A549 (cell line): ENCODE measurements around the gene PSMC4. TPM values are rescaled to one million over a fixed set of nuclear protein-coding genes. Genes with fewer than 3 reads are reported as not detected.

ENCODE experiments used
- ATAC-seq, 2 experiments: fragments of 200-7000 bp in 1 of 2; fragments of >200 bp in 1 of 2; cut with Nextera tagmentation in 1 of 2; cut with Tn5 transposase in 1 of 2; 3 replicates each; pipeline versions ENCODE4 v1.8.0 to v1.9.1; 2018 to 2020; ENCODE audit warnings: mild to moderate bottlenecking in 1 of 2, moderate library complexity in 1 of 2
- CTCF ChIA-PET: fragments of 300-600 bp; sonication (Branson Sonifier 250); formaldehyde crosslinking; extraction: SDS; loops from one replicate; lab custom pipeline; 2021; ENCODE audit warnings: antibody characterized with exemption, inconsistent platforms; lab: Yijun Ruan, JAX
- POLR2A ChIA-PET: fragments of 350-600 bp; formaldehyde crosslinking; extraction: SDS; loops from one replicate; lab custom pipeline; 2021; ENCODE audit warnings: antibody characterized with exemption, inconsistent platforms; lab: Yijun Ruan, JAX
- DNase-seq, 2 experiments: peaks; one replicate each; pipeline versions ENCODE4 v3.0.0 to v3.0.0-alpha.2; 2011 to 2016; ENCODE audit warnings: low read depth in 1 of 2, low spot score in 1 of 2
- FAIRE-seq: peaks from 2 replicates; lab custom pipeline; 2011; peaks lifted over from hg19 to GRCh38; lab: Jason Lieb, UNC
- H3K27ac ChIP-seq, 2 experiments: fragments of >200 bp; sonication (Bioruptor Twin); formaldehyde crosslinking; 3 replicates each; pipeline ENCODE4 v1.5.1; 2016 to 2017
- H3K4me1 ChIP-seq: fragments of >200 bp; sonication (Bioruptor Twin); formaldehyde crosslinking; 3 replicates; pipeline ENCODE4 v1.6.1; 2016
- H3K4me2 ChIP-seq: fragments of >200 bp; sonication (Bioruptor Twin); formaldehyde crosslinking; 3 replicates; pipeline ENCODE4 v1.6.1; 2016
- H3K4me3 ChIP-seq: fragments of >200 bp; sonication (Bioruptor Twin); formaldehyde crosslinking; 3 replicates; pipeline ENCODE4 v1.5.1; 2016
- H3K9me3 ChIP-seq: fragments of >200 bp; sonication (Bioruptor Twin); formaldehyde crosslinking; 3 replicates; pipeline ENCODE4 v1.6.1; 2016
- CBX2 ChIP-seq: fragments of 200-600 bp; sonication (generic); IDR thresholded peaks from 2 replicates; pipeline ENCODE4 v1.6.1; 2016; ENCODE audit warnings: low read depth, mild to moderate bottlenecking, borderline replicate concordance
- CBX8 ChIP-seq: fragments of 200-600 bp; sonication (generic); IDR thresholded peaks from 2 replicates; pipeline ENCODE4 v1.6.1; 2016
- E2F6 ChIP-seq: IDR thresholded peaks from 2 replicates; pipeline ENCODE4 v1.6.1; 2012; ENCODE audit warnings: low read depth, borderline replicate concordance
- ELK1 ChIP-seq: fragments of 150-350 bp; IDR thresholded peaks from 2 replicates; pipeline ENCODE4 v1.6.1; 2014; ENCODE audit warnings: low read depth, mild to moderate bottlenecking, low read length
- FOSB ChIP-seq: fragments of 250-450 bp; sonication (Bioruptor Pico); IDR thresholded peaks from 2 replicates; pipeline ENCODE4 v1.5.0; 2020; ENCODE audit warnings: mild to moderate bottlenecking, moderate library complexity
- GATA3 ChIP-seq: IDR thresholded peaks from 2 replicates; pipeline ENCODE4 v1.6.1; 2012; ENCODE audit warnings: borderline replicate concordance
- HDAC2 ChIP-seq: fragments of 200-600 bp; sonication (generic); IDR thresholded peaks from 2 replicates; pipeline ENCODE4 v1.6.1; 2016
- HMGXB4 ChIP-seq: fragments of 250-450 bp; sonication (Bioruptor Pico); IDR thresholded peaks from 2 replicates; pipeline ENCODE4 v1.5.0; 2021; ENCODE audit warnings: mild to moderate bottlenecking, moderate library complexity, borderline replicate concordance
- HOXA7 ChIP-seq: fragments of 250-450 bp; sonication (Bioruptor Pico); IDR thresholded peaks from 2 replicates; pipeline ENCODE4 v1.5.0; 2020; ENCODE audit warnings: mild to moderate bottlenecking, moderate library complexity
- JUN ChIP-seq, 2 experiments: fragments of >200 bp; sonication (Bioruptor Twin); formaldehyde crosslinking; IDR thresholded peaks; 2 replicates in 1 of 2; 3 replicates in 1 of 2; pipeline ENCODE4 v1.6.1; 2016 to 2017
- KDM1A ChIP-seq: fragments of 200-600 bp; sonication (generic); IDR thresholded peaks from 2 replicates; pipeline ENCODE4 v1.6.1; 2016; ENCODE audit warnings: low read depth, mild to moderate bottlenecking
- KDM5A ChIP-seq: fragments of 200-600 bp; sonication (generic); IDR thresholded peaks from 2 replicates; pipeline ENCODE4 v1.6.1; 2016; ENCODE audit warnings: antibody characterized with exemption, mild to moderate bottlenecking
- MAFK ChIP-seq: fragments of 450-650 bp; IDR thresholded peaks from 2 replicates; pipeline ENCODE4 v1.6.1; 2014; ENCODE audit not compliant: partially characterized antibody
- MAX ChIP-seq: IDR thresholded peaks from 2 replicates; pipeline ENCODE4 v1.6.1; 2012
- MAZ ChIP-seq: fragments of 150-350 bp; IDR thresholded peaks from 2 replicates; pipeline ENCODE4 v1.6.1; 2014; ENCODE audit warnings: antibody characterized with exemption, low read depth, low read length, borderline replicate concordance
- MYC ChIP-seq: IDR thresholded peaks from 2 replicates; pipeline ENCODE4 v1.6.1; 2012; ENCODE audit warnings: mild to moderate bottlenecking, inconsistent platforms, low read length, improper control_type of control experiment, borderline replicate concordance
- NFE2L2 ChIP-seq: fragments of 150-350 bp; conservative IDR thresholded peaks from 2 replicates; pipeline ENCODE4 v1.6.1; 2014; ENCODE audit warnings: low read length
- NR3C1 ChIP-seq: fragments of >200 bp; sonication (Bioruptor Twin); formaldehyde crosslinking; IDR thresholded peaks from 3 replicates; pipeline ENCODE4 v1.6.1; 2017
- PBX3 ChIP-seq: IDR thresholded peaks from 2 replicates; pipeline ENCODE4 v1.6.1; 2012
- POLR2AphosphoS2 ChIP-seq: conservative IDR thresholded peaks from 2 replicates; pipeline ENCODE4 v1.6.1; 2012; ENCODE audit warnings: low read length, improper control_type of control experiment, inconsistent platforms
- RAD21 ChIP-seq, 2 experiments: fragments of >200 bp in 1 of 2; sonication (Bioruptor Twin) in 1 of 2; formaldehyde crosslinking in 1 of 2; IDR thresholded peaks in 1 of 2; conservative IDR thresholded peaks in 1 of 2; 2 replicates in 1 of 2; 3 replicates in 1 of 2; pipeline ENCODE4 v1.6.1; 2012 to 2018; ENCODE audit warnings: inconsistent platforms in 1 of 2
- RNF2 ChIP-seq: fragments of 200-600 bp; sonication (generic); IDR thresholded peaks from 2 replicates; pipeline ENCODE4 v1.6.1; 2016; ENCODE audit warnings: low read depth, mild to moderate bottlenecking, antibody characterized with exemption, moderate library complexity, borderline replicate concordance
- SREBF2 ChIP-seq: fragments of 450-650 bp; IDR thresholded peaks from 2 replicates; pipeline ENCODE4 v1.6.1; 2014; ENCODE audit warnings: mild to moderate bottlenecking, moderate library complexity
- ZC3H11A ChIP-seq: fragments of 450-650 bp; IDR thresholded peaks from 2 replicates; pipeline ENCODE4 v1.6.1; 2014; ENCODE audit warnings: antibody characterized with exemption, mild to moderate bottlenecking
- ZSCAN20 ChIP-seq: fragments of 250-450 bp; sonication (Bioruptor Pico); IDR thresholded peaks from 2 replicates; pipeline ENCODE4 v1.8.0; 2022; ENCODE audit warnings: mild to moderate bottlenecking, moderate library complexity
- WGBS: methylation state at CpG from one replicate; pipeline ENCODE4 v1.1.6; 2017; ENCODE audit errors: missing lambda C conversion rate; 5-methylcytosine and 5-hydroxymethylcytosine counted together
- polyA plus RNA-seq, 4 experiments: library from polyadenylated mRNA; depleted of rRNA in 3 of 4; stranded (reverse); fragments of >200 nt; fragmentation: RNase III in 1 of 4; extraction: RNeasy Plus Mini Kit Qiagen cat#74134 plus additional on column Dnase treatment in 1 of 4; gene quantifications; 2 replicates in 3 of 4; 3 replicates in 1 of 4; pipeline ENCODE4 v1.2.3, GENCODE V29; 2011 to 2017

The PSMC4 gene
- polyA plus RNA-seq, 2 of the 4 experiments (the other 2 are of a cell fraction) = 192 to 284 TPM

- CTCF ChIA-PET = interaction anchor here (1.5 to 7.9 kb wide), 2 partner anchors 13 to 15 kb away, joined by 4 to 68 read pairs; partner anchors contain the start of genes PSMC4 and ZNF546
- 96% methylated on average over 5 of the region's 5 CpGs for WGBS
- DNase-seq (no peak), ATAC-seq (peak in 1 of 2 experiments; percentile 35; a peak in 3 of 6 replicates)
- H3K4me2 ChIP-seq = no peak overlapping the region
- no peaks in the 10 kb centered on the region for H3K4me1 ChIP-seq
- no peak overlapping the region for H3K4me3 ChIP-seq
- no peak overlapping the region for H3K27ac ChIP-seq
- no peak for TF ChIP-seq FOSB (CRISPR knock-in tag)
- TF ChIP-seq ZSCAN20 (CRISPR knock-in tag) = no peak
- TF ChIP-seq KDM1A = no peak
- TF ChIP-seq MAFK = no peak
- no peak for TF ChIP-seq HOXA7
- TF ChIP-seq MYC = no peak
- TF ChIP-seq HMGXB4 (CRISPR knock-in tag) = no peak
- TF ChIP-seq NFE2L2 = no peak
- no peak for TF ChIP-seq CBX8
- TF ChIP-seq, all 56 proteins: peak for 0
- peaks cover 66% of the 10 kb centered on the region for H3K9me3 ChIP-seq
- FAIRE-seq = peak; percentile 13
- POLR2A ChIA-PET = interaction anchor here (1.6 kb wide), 1 partner anchor 13 kb away, joined by 7 read pairs; the partner anchor contains the start of gene PSMC4
These were observed 12.8 kb downstream of the PSMC4 start for GRCh38 chr19:39983695-39984300.

GRCh38 chr19:39986643-39987042, 15.7 kb downstream of the PSMC4 start:
- POLR2A ChIA-PET = interaction anchor here (1.5 kb wide), 1 partner anchor 16 kb away, joined by 6 read pairs; the partner anchor contains the start of gene PSMC4
- Histone ChIP-seq H3K4me3 (no peak overlapping the region), H3K9me3 (peaks cover 73% of the 10 kb centered on the region), H3K4me1 (no peaks in the 10 kb centered on the region), H3K27ac (no peak overlapping the region), H3K4me2 (no peak overlapping the region)
- FAIRE-seq = peak; percentile 97
- no peak for ATAC-seq
- no peak for TF ChIP-seq CBX2
- no peak for TF ChIP-seq E2F6
- no peak for TF ChIP-seq ZC3H11A
- TF ChIP-seq ELK1 = no peak
- no peak for TF ChIP-seq RAD21 (conservative IDR thresholded peaks at IDR 0.05 in 1 of 2, IDR thresholded peaks at IDR 0.05 in 1 of 2)
- no peak for TF ChIP-seq MAZ
- no peak for TF ChIP-seq JUN (IDR thresholded peaks at IDR 0.05)
- TF ChIP-seq HDAC2 = no peak
- no peak for TF ChIP-seq NR3C1
- CTCF ChIA-PET = interaction anchor here (0.7 to 1.4 kb wide), 3 partner anchors 10 to 231 kb away, joined by 3 to 6 read pairs (median 5); partner anchors contain the start of gene PSMC4
- DNase-seq = peak in 1 of 2 experiments; percentile 43

GRCh38 chr19:39987167-39987566, 16.2 kb downstream of the PSMC4 start:
- ATAC-seq (no peak), FAIRE-seq (no peak), DNase-seq (no peak)
- no peak overlapping the region for H3K4me3 ChIP-seq
- no peaks in the 10 kb centered on the region for H3K4me1 ChIP-seq
- POLR2A ChIA-PET = no interaction called here
- TF ChIP-seq RNF2 (no peak), PBX3 (no peak), KDM5A (no peak), GATA3 (no peak), SREBF2 (no peak), POLR2AphosphoS2 (no peak), MAX (no peak)
- CTCF ChIA-PET = no interaction called here
- no peak overlapping the region for H3K4me2 ChIP-seq
- peaks cover 72% of the 10 kb centered on the region for H3K9me3 ChIP-seq
- H3K27ac ChIP-seq = no peak overlapping the region
